ENCODE measurements around the gene FOXD4L1.
"Not testable (repeated sequence)": the region's sequence is repeated elsewhere in the genome, so short reads cannot be mapped to it uniquely, and the experiment has no call there.

FOXD4L1 gene

DNA sequence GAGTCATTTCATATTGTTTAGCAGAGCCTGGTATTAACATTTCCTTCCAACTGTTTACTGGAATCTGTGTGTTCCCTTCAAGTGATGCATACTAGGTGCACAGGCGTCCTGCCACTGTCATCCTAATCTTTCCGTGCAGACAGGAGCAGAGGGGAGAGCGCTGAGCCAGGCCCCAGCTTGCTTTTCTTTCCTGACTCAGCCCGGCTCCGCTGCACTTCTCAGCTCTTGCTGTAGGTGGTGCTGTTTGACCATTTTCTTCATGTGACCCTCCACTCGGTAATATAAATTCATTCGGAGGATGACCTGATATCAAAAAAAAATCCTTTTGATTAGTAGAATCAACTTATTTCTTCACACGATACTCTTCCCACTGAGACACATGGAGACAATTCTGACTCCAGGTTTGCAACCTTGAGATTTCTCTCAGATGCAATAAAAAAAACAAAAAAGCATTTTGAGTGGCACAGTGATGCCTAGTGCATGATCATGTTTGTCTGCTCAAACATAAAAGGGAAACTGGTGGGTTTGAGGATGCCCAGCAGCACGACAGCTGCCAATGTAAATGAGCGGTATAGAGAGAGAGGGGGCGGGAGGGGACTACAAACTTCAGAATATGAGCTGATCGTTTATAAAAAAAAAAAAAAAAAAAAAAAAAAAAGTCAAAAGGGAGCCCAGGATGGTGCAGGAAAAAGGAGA is 29.0 kb downstream of the FOXD4L1 start:
- DNase-seq, result not testable (repeated sequence)

DNA sequence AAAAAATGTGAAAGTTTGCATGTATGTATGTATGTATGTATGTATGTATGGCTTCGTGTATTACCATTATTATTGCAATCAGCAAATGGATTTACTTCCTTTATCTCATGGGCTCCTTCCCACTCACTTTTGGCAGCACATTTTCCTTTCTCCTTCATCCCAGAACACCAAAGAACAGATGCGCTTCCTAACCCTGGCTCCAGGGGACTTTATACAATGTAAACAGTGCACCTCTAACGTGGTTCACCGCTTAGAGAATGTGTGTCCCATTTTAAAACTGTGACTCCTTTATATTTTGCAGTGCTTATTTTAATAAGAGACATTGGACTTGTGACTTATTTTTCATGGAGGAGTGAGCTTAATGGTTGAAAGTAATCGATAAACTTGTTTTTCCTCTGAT is 29.7 kb downstream of the FOXD4L1 start:
- not testable (repeated sequence) for DNase-seq

DNA sequence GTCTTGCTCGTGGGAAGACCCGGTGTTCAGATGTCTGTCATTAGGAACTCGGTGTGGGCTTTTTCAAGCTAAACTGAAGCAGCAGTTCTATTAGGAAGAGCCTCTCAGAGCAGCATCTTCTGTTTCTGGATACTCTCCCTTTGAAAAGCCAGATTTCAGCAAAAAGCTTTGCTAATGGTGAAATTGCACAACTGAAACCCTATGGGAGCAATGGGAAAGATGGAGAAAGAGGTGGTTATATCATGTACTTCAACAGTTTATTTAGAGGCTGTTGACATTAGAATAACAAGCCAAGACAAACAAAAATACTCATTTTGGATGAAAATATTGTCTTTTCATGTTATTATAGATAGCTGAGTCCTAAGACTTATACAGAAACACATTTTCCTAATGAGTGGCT is 30.4 kb downstream of the FOXD4L1 start:
- DNase-seq, result not testable (repeated sequence)

DNA sequence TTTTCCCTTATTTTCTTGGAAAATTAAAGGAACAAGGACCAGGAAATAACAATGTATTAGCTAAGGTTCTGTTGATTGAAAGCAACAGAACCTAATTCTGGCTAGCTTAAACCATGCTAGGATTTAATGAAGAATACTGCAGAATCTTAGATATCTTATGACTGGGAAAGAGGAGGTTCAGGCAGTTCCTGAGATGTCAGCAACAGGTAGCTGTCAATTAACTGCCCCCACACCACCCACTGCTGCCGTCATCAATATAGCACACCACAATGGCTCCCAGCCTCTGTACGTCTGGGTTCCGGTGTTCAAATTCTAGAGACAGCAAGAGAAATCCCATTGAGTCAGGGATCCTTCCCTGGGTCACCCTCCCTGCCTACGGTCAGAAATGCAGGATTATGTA is 34.5 kb downstream of the FOXD4L1 start:
- not testable (repeated sequence) for DNase-seq

DNA sequence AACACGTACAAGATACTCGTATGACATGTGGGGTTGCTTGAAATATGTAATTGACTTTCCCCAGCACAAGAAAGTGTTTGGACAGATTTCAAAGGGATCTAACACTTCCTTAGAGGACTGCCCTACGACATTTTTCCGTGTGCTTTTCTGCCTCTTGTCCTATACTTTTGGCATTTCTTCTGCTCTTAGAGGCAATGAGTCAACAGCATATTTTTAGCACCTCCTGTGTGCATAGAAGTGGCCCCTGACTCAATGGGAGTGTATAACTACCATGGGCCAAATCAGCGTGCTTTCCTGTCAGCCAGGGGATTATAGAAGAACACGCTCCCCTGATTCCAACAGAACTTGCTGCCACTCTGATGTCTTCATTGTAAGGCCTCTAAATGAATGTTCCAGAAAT is 38.1 kb downstream of the FOXD4L1 start:
- not testable (repeated sequence) for DNase-seq

DNA sequence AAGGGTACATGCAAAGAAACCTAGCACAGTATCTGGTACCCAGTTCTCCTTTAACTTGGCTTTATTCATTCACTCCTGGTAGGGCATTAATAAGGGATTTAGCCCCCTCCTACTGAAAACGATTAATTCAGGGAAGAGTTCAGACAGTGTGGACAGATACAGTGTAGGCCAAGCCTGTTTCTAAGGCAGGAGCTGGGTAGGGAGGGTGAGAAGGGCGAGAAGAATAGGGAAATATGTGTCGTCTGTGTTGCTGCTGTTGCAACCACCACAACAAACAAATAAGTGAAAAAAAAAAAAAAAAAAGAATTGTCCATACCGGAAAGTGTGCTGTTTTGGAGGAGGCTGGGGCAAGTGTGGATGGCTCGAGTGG is 42.4 kb downstream of the FOXD4L1 start:
- not testable (repeated sequence) for DNase-seq

DNA sequence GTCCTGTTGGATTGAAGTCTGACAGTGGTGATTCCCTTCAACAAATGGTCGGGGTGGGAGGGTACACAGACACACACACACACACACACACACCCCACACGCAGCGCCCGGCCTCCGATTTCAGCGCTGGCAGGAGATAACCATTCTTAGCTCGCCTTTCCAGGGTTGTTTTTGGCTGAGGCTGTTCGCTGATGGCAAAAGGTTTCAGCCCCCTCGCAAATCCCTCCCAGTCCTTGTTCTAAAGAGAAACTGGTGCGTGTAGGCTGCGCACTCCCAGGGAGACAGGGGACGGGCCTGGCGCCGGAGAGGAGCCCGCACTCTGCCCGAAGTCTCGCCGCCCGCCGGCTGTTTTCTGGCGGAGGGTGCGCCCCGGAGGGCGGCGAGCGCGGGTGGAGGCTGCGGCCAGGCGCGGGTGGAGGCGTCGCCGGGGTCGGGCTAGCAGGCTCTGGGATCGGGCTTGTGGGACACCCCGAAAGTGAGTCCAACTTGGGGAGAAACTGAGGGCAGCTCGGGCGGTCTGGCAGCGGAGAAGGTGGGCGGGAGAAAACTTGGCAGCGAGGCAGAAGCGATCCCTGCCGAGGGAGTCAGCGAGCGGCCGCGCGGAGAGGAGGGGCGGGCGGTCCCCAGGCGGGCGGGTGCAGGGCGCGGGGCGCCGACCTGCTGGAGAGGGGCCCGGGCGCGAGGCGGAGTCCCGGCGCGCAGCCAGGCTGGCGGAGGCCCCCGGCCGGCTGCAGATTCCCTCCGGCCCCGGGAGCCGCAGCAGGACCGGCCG is 42.9 kb downstream of the FOXD4L1 start:
- DNase-seq, result peak; percentile 13

DNA sequence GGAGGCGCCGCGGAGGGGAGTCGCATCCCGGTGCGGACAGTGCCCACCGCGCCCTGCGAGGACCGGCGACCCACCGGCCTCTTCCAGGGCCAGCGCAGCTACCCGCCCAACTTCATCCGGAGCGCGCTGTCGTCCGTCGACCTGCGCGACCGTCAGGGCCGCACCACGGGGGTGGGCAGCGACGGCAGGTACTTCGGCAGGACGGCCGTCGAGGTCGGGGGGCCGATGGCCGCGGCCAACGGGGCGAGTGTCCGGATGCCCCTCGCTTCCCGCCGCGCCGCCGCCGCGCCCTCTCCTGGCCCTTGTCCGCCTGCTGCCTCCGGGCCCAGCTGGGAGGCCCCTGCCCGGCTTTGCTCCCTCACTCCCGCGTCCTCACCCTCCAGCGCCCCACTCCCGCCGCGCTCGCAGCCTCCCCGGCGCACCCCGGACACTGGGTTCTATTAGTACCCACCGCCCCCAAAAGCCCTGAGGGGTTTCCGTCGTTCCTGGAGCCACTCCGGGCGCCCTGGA is 43.6 kb downstream of the FOXD4L1 start:
- not testable (repeated sequence) for DNase-seq

DNA sequence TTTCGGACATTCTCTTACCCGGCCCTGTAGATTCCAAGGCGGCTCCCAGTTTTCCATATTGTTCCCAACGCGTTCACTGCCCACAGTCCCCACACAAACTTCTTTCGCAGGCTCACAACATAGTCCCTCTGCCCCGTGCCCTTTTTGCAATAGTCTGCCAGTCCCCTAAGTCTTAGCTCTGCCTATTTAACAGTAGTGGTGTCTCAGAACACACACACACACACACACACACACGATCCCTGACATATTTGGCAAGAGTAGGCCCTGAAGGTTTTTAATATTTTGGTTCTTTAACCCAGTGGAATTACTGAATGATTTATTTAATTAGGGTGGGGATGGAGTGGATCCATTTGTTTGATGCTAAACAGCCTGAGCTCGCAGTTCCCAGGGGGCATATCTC is 44.1 kb downstream of the FOXD4L1 start:
- DNase-seq, result not testable (repeated sequence)

All from activated CD4-positive, alpha-beta T cell treated with anti-CD3 and anti-CD28 coated beads for 48 hours (primary cell).